NOMO-1 treated with dmso at 0.1 percent for 144 hours (cell line): ENCODE results near the gene COLGALT1.
"Not testable (repeated sequence)": the region's sequence is repeated elsewhere in the genome, so short reads cannot be mapped to it uniquely, and the experiment has no call there.

Source experiments
- DNase-seq: peaks from one replicate; lab custom pipeline; 2025; ENCODE audit not compliant: unreplicated experiment; lab: John Stamatoyannopoulos, UW

COLGALT1 gene

GRCh38 chr19:17532116-17532515, 23.3 kb upstream of the COLGALT1 start:
- DNase-seq, result no peak

- no peak for DNase-seq
Measured at GRCh38 chr19:17532557-17532956, 22.9 kb upstream of the COLGALT1 start.

- DNase-seq, result no peak
Measured at GRCh38 chr19:17534767-17535166, 20.7 kb upstream of the COLGALT1 start.

DNA sequence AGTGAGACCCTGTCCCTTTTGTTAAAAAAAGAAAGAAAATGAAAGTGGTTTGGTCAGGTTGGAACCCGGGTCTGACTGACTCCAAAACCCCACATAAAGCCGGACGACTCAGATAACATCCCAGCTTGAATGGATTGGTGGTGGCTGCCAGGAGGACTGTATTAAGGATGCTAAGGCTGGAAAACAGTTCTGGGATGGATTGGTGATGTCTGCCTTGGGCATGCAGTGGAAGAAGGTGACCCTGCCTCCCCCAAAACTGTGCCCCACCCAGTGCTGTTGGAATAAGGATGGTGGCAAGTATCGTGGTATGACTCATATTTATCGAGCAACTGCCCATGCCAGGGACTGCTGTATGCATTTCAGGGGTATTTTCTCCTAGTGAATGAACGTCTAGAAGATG, 18.5 kb upstream of the COLGALT1 start:
- no peak for DNase-seq

DNA sequence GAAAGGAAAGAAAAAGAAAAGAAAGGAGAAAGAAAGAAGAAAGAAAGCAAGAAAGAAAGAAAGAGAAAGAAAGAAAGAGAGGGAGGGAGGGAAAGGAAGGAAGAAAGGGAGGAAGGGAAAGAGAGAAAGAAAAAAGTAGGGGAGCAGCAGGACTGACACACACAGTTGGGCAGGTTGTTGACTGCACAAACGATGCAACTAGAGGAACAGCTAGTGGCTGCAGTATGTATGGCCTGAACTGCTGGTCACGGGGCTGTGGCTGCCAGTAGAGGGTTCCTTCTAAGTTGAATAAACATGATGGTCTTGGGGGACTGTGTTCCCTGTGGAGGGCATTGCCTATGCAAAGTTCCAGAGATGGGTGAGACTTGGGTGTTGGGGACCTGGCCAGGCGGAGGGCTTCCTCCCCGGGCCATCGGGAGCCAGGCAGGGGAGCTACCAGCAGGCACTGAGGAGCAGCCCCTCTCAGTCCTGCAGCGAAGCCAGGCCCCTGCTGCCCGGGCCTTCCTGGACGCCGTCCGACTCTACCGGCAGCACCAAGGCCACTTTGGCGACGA, 16.7 kb upstream of the COLGALT1 start:
- no peak for DNase-seq

DNA sequence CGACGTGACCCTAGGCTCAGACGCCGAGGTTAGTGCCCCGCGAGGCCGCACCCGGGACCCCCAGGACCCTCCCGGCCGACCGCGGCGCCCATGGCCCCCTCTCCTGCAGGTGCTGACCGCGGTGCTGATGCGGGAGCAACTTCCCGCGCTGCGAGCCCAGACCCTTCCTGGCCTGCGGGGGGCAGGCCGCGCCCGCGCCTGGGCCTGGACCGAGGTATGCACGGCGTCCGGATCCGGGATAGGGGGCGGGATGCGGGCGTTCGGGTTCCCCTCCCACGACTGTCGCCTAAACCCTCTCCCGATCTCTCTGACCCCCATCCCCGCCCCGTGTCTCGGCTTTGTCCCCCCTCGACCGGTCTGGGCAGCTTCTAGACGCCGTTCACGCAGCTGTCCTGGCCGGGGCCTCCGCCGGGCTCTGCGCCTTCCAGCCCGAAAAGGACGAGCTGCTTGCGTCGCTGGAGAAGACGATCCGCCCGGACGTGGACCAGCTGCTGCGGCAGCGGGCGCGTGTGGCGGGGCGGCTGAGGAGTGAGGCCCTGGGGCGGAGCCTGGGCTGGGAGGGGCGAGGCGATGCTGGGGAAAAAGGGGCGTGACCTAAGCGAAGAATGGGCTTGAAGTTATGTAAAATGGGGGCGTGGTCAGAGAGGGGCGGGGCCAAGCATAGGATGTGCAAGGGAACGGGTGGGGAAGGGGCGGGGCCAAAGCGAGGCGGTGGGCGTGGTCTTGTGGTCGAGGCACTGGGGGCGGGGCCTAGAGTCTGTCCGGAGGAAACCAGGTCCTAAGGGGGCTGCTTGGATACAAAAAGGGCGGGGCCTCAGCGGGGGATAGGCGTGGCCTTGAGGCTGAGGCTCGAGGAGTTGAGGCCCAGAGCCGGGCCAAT, 16.0 kb upstream of the COLGALT1 start:
- DNase-seq, result peak; percentile 85

- no peak for DNase-seq
Measured at GRCh38 chr19:17540174-17540573, 15.3 kb upstream of the COLGALT1 start.

DNA sequence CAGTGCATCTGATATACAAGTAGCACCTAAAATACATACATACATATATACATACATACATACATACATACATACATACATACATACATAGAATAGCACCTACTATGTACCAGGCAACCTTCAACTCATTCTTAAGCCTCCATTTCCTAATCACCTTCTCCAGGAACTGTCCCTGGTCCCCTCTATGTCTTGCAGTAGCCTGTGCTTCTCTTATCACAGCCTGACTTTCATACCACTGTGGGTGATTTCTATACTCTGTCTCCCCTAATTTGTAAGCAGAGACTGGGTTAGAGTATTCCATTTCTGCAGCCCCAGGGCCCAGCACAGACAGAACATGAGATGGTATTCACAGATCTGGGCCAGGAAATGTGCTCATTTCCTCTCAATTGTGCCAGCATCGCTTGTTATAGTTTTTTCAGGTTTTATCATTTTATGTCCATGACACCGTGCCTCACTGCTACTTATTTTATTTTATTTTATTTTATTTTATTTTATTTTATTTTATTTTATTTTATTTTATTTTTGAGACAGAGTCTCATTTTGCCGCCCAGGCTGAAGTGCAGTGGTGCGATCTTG, 14.2 kb upstream of the COLGALT1 start:
- no peak for DNase-seq

- no peak for DNase-seq
Measured at GRCh38 chr19:17542042-17542441, 13.4 kb upstream of the COLGALT1 start.

DNA sequence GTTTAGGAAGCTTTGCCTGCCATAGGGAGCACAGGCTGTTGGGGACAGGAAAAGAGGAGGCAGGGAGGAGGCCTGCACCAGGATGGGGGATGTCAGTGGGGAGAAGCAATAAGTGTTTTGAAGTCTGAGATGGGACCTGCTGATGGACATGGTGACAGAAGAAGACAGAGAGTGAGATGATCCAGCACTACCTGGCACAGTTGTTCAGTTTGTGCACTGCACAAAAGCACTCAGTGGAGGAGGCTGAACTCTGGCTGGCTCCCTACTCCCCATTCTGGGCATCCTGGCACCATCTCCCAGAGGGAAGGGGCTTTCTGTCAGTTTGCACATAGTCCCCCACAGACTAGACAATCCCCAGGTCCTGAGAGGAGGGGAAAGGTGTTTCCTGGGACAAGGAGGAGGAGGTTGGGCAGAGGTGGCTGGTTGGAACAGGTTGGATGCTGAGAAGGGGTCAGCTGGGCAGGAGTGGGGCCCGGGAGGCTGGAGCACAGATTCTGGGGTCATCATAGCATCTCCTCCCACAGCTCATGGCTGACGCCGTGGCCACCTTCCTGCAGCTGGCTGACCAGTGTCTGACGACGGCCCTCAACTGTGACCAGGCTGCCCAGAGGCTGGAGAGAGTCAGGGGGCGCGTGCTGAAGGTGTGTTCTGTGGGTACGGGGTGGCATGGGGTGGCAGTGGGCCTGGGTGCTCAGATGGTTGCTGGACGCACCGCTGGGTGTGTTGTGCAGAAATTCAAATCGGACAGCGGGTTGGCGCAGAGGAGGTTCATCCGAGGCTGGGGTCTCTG, 12.5 kb upstream of the COLGALT1 start:
- no peak for DNase-seq

DNA sequence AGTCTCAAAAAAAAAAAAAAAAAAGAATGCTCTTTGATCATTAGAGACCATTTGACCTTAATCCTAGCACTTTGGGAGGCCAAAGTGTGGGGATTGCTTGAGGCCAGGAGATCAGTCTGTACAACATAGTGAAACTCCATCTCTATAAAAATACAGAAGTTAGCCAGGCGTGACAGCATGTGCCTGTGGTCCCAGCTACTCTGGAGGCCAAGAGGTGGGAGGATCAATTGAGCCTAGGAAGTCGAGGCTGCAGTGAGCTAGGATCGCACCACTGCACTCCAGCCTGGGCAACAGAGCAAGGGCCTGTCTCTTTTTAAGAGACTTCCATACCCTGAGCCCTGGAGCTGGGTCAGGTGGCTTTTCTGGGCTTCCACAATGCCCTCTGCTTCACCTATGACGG, 11.5 kb upstream of the COLGALT1 start:
- no peak for DNase-seq

GRCh38 chr19:17544418-17544817, 11.0 kb upstream of the COLGALT1 start:
- DNase-seq, result no peak

DNA sequence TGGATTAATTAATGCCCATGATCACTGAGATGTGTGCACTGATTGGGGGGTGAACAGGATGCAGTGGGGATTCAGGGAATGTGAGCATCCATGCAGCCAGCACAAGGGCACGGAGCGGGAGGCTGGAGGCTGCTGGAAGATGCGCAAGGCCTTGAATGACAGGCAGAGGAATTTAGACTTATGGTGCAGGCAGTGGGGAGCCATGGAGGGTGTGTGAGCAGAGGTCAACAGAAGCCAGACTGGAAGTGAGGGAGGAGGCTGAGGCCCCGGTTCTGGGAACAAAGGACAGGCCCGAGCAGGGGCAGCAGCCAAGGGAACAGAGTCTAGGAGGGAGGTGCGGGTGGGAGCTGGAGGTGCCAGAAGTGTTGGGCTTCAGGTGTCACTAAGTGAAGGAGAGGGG, 7.3 kb upstream of the COLGALT1 start:
- DNase-seq, result no peak

- DNase-seq, result no peak
Measured at GRCh38 chr19:17549085-17549740, 6.2 kb upstream of the COLGALT1 start.

GRCh38 chr19:17550076-17550667, 5.3 kb upstream of the COLGALT1 start:
- no peak for DNase-seq

GRCh38 chr19:17552735-17553134, 2.7 kb upstream of the COLGALT1 start:
- not testable (repeated sequence) for DNase-seq

DNA sequence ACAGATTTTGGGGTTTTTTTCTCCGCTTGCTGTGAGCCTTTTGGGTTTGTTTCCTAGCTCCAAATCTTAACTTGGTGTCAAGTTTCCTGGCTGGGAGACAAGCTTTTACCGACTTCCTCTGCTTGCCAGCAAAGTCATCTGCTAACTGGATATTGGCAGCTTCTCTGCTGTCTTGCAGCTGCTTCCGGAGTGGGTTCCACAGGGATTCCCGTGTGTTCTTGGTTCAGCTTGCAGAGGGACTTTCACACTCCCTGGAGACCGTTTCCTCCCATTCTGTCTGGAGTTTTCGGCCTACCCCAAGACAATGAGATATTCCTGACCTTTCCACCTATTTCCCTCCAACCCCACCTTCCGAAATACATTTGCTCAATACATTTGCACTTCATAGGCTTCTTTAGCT, 2.2 kb upstream of the COLGALT1 start:
- DNase-seq, result no peak

DNA sequence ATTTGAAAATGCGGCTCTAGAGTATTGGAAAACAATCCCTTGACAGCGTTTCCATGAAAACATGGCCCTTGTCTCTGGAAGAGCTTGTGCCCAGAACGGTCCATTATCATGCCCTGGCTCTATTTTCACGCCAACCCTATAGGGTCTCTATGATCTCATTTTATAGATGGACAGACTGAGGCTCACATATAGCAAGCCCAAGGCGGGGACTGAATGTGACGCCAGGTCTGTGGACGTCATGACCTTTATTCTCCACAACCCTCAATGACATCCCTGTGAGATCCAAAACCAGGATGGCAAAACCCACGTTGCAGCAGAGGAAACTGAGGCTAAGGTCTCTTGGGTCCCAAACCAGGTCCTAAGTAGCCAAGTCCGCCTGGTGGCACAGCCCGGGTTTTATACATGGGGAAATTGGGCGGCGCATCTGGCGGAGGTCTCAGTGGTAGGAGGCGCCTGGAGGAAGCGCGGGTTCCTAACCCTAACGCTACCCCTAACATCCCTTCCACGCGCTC, 425 bp upstream of the COLGALT1 start:
- DNase-seq, result no peak

DNA sequence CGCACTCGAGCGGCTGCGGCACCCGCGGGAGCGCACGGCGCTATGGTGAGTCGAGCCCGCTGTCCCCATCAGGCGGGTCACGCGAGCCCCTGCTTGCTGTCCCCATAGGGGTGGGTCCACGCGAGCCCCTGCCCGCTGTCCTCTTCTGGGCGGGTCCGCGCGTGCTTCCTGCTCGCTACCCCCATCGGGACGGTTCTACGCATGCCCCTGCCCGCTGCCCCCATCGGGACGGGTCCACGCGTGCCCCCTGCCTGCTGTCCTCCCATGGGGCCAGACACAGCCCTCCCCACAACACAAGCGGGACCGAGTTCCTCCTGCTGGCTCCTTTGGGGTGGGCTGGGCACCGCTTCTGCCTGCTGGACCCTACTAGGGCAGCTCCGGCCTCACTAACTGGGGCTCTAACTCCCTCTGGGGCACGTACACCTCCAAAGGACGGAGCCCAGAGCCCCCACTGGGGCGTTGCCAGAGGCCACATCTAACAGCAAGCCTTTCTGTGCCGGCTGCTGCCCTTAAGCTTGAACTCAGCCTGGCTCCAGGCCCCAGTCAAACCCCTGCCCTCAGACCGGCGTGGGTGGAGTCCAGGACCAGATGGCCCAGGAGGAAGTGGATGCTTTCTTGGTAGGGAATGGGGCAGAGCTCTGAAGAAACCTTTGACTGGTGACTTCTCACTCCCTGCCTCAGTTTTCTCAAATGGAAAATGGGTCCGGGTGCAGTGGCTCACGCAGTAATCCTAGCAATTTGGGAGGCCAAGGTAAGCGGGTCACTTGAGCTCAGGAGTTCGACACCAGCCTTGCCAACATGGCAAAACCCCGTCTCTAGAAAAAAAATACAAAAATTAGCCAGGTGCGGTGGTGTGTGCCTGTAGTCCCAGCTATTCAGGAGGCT, 722 bp downstream of the COLGALT1 start:
- peak; percentile 84 for DNase-seq
